ENCODE results near the gene SLC29A1.
"Not testable (repeated sequence)": the region's sequence is repeated elsewhere in the genome, so short reads cannot be mapped to it uniquely, and the experiment has no call there.

- TF ChIP-seq MYC (IDR thresholded peaks at IDR 0.05; ENCODE audit: borderline replicate concordance, low read length); POLR2A (IDR thresholded peaks at IDR 0.05; ENCODE audit: low read length); CEBPB (IDR thresholded peaks at IDR 0.05); ZNF302 (CRISPR knock-in tag; IDR thresholded peaks at IDR 0.05); RNF2 (IDR thresholded peaks at IDR 0.05; ENCODE audit: borderline replicate concordance, low read depth); POLR2AphosphoS2 (conservative IDR thresholded peaks at IDR 0.05; ENCODE audit: low read length); EHMT2 (IDR thresholded peaks at IDR 0.05; ENCODE audit: low read depth); EP300 (IDR thresholded peaks at IDR 0.05): not testable (repeated sequence)
- TF ChIP-seq, protein P1, sequence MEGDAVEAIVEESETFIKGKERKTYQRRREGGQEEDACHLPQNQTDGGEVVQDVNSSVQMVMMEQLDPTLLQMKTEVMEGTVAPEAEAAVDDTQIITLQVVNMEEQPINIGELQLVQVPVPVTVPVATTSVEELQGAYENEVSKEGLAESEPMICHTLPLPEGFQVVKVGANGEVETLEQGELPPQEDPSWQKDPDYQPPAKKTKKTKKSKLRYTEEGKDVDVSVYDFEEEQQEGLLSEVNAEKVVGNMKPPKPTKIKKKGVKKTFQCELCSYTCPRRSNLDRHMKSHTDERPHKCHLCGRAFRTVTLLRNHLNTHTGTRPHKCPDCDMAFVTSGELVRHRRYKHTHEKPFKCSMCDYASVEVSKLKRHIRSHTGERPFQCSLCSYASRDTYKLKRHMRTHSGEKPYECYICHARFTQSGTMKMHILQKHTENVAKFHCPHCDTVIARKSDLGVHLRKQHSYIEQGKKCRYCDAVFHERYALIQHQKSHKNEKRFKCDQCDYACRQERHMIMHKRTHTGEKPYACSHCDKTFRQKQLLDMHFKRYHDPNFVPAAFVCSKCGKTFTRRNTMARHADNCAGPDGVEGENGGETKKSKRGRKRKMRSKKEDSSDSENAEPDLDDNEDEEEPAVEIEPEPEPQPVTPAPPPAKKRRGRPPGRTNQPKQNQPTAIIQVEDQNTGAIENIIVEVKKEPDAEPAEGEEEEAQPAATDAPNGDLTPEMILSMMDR (IDR thresholded peaks at IDR 0.05): not testable (repeated sequence)
Observed at GRCh38 chr6:44196351-44196750, 27.0 kb upstream of the SLC29A1 start.
